Activated naive CD4-positive, alpha-beta T cell treated with anti-CD3 and anti-CD28 coated beads, Interleukin-2, amount 10 ng/mL, durations not matched to agents 7 days and 5 days (primary cell): ENCODE data around the gene AGPAT4.

ENCODE experiments used
- CTCF ChIA-PET: fragments of 350-600 bp; sonication (Branson Sonifier 250); formaldehyde crosslinking; loops from one replicate; lab custom pipeline; 2021; ENCODE audit warnings: antibody characterized with exemption; lab: Charles Lee
- DNase-seq: peaks from one replicate; pipeline ENCODE4 v3.0.0-alpha.2; 2020
- H3K27ac Mint-ChIP-seq: one replicate; pipeline ENCODE4 v1.8.0; 2021; ENCODE audit warnings: mild to moderate bottlenecking, moderate library complexity, mixed read lengths
- H3K27me3 Mint-ChIP-seq: one replicate; pipeline ENCODE4 v1.8.0; 2021; ENCODE audit warnings: mild to moderate bottlenecking, mixed read lengths
- H3K36me3 Mint-ChIP-seq: one replicate; pipeline ENCODE4 v1.8.0; 2021; ENCODE audit warnings: mixed read lengths
- H3K4me1 Mint-ChIP-seq: one replicate; pipeline ENCODE4 v1.8.0; 2021; ENCODE audit warnings: mixed read lengths
- H3K4me3 Mint-ChIP-seq: one replicate; pipeline ENCODE4 v1.8.0; 2021; ENCODE audit warnings: mild to moderate bottlenecking, moderate library complexity, mixed read lengths
- H3K9me3 Mint-ChIP-seq: one replicate; pipeline ENCODE4 v1.8.0; 2021; ENCODE audit warnings: mixed read lengths

The AGPAT4 gene

DNA sequence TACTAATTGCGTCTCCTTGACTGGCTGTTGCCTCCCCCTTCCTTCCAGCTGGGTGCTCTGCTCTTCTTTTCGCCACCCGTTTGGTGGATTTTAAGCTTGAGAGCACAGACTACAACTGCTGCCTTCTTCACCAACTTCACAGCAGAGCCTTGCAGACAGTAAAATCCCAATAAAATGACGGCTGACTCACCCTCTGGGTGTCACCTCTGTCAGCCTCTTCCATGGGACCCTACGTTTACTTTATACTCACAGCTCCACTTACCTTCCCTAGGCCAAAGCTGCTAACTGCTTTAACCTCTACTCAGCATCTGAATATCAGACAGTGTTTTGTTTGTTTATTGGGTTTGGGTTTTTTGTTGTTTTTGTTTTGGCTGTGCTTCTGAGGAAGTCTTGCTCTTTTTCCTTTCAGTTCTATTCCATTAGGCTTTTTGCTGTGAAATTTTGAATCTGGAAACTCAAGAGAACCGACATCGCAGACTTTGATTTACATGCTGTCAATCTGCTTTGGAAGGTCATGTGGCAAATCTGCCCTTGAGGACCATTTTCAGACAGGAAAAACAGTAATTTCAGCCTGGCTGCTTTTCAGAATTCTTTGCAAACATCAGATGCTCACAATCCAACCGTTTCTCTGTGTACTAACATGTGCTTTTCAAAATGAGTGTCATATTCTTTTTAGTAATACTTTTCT, 2.4 kb downstream of the AGPAT4 start:
- no peaks in the 10 kb centered on the region for H3K9me3 Mint-ChIP-seq
- H3K4me3 Mint-ChIP-seq, result no peak overlapping the region
- no peak for DNase-seq
- no peak overlapping the region for H3K27ac Mint-ChIP-seq
- peaks cover 25% of the 10 kb centered on the region for H3K4me1 Mint-ChIP-seq
- H3K27me3 Mint-ChIP-seq, result peaks cover 20% of the 10 kb centered on the region
- H3K36me3 Mint-ChIP-seq, result peaks cover 3% of the 10 kb centered on the region
- CTCF ChIA-PET, result no interaction called here

DNA sequence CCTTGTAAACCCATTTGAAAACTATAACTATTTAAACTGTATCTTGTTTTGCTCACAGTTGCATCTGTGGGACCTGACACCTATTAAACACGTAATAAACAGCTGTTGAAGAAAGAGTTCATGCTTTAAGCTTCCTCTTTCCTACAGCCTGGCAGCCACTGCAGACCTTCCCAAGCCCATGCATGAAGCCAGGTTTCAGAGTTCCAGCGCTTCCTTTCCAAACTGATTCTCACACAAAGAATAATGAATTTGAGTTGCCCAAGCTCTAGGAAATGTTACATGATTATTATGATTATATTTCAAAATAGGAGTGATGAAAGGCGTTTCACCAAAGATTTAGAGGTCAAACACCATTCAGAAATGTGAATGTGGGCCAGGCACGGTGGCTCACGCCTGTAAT, 3.7 kb downstream of the AGPAT4 start:
- no peak for DNase-seq
- Mint-ChIP-seq H3K27ac (no peak overlapping the region), H3K27me3 (peaks cover 11% of the 10 kb centered on the region), H3K36me3 (peaks cover 3% of the 10 kb centered on the region), H3K9me3 (no peaks in the 10 kb centered on the region), H3K4me3 (no peak overlapping the region), H3K4me1 (peaks cover 25% of the 10 kb centered on the region)
- CTCF ChIA-PET, result no interaction called here

DNA sequence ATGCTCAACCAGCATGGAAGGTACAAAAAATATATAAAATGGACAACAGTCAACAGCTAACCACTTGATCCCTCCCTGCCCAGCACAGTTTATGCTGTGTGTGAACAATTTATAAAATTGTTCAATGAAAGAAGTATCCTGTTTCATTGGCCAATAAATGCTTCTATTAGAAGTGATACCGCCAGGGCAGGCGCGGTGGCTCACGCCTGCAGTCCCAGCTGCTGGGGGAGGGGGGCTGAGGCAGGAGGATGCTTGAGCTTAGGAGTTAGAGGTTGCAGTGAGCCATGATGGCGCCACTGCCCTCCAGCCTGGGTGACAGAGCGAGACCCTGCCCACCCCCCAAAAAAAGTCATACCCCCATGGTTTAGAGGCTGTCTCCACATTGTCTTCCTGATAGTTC, 4.6 kb downstream of the AGPAT4 start:
- Mint-ChIP-seq H3K36me3 (peaks cover 3% of the 10 kb centered on the region), H3K4me3 (no peak overlapping the region), H3K27ac (no peak overlapping the region), H3K4me1 (peaks cover 18% of the 10 kb centered on the region), H3K9me3 (no peaks in the 10 kb centered on the region), H3K27me3 (peaks cover 8% of the 10 kb centered on the region)
- DNase-seq, result no peak
- CTCF ChIA-PET, result no interaction called here

DNA sequence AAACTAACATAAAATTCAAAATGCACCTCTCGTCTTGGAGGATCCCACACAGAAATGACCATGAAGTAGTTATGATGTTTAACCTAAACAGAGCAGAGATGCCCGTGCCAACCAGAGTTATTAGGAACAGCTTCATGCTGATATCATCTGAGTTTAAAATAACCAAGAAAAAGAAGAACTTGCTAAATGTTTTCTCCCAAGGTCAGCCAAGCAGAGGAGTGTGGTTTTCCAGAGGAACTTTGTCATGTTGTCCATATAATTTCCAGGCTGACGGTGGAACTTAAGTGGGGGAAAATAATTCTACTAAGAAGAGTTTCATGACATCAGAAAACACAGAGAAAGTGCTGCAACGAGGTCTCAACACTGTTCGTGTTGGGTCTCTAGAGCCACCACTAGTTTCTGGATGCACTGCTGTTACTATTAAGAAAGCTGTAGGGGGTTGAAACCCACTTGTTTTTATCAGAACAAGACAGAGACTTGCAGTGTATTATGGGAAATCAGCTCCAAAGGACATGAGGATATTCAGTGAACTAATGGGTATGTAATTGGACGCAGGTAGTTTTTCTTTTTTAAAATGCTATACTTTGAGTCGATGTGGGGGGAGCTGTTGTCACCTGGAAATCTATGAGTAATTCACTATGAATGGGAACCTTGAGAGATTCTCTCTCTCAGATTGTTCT, 5.2 kb downstream of the AGPAT4 start:
- no peak for DNase-seq
- peaks cover 13% of the 10 kb centered on the region for H3K4me1 Mint-ChIP-seq
- CTCF ChIA-PET, result no interaction called here

DNA sequence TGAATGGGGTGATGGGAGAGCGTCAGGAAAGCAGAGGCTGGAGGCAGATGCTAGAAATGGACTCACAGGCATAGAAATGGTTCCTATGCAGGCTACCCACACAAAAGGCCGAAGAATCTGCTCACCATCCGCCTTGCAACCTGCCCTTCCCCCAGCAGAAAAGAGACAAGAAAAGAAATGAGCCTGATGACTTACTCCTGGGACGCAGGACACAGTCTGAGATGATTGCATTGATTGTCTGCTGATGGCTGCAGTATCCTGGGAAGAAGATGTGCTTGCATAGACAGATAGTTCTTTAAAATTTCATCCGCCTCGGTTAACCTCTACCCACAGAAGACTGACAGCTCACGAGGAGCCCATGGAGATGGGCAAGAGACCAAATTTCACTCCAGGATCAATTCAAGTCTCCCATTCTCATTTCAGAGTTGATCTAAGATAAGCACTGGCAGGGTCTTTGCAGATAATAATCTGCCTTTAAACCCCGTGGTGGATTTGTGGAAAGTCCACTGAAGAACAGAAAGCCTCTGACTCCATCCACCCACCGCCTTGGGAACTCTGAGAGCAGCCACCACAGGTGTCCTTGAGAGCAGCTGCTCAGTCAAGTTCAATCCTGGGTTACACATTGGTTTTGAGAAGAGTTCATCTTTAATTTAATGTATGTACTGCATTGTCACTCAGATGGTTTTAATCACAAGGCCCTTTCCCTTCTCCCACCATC, 7.2 kb downstream of the AGPAT4 start:
- Mint-ChIP-seq H3K4me3 (no peak overlapping the region), H3K36me3 (peaks cover 3% of the 10 kb centered on the region), H3K4me1 (no peaks in the 10 kb centered on the region), H3K27ac (no peak overlapping the region), H3K27me3 (no peaks in the 10 kb centered on the region), H3K9me3 (no peaks in the 10 kb centered on the region)
- no peak for DNase-seq
- CTCF ChIA-PET, result no interaction called here

More for the DNA sequence above, 5.2 kb downstream of the AGPAT4 start:
- Mint-ChIP-seq H3K4me3 (no peak overlapping the region), H3K36me3 (peaks cover 3% of the 10 kb centered on the region), H3K9me3 (no peaks in the 10 kb centered on the region), H3K27ac (no peak overlapping the region), H3K27me3 (peaks cover 4% of the 10 kb centered on the region)

DNA sequence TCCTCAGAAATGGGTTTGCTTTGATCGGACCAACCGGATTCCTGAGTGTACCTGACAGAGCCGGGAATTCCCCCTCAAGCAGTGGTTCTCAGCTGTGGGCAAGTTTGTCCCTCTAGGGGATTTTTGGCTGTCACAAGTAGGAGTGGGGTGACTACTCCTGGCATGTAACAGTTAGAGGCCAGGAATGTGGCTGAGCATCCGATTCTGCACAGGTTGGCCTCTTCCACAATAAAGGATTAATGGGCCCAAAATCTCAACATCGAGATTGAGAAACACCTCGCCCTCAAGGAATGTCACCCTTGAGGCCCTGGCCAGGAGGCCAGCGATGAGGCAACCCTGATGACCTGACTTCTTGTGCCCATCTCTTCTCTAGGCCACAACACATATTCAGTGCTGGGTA, 7.9 kb downstream of the AGPAT4 start:
- Mint-ChIP-seq H3K27me3 (no peaks in the 10 kb centered on the region), H3K36me3 (peaks cover 3% of the 10 kb centered on the region), H3K9me3 (no peaks in the 10 kb centered on the region), H3K4me1 (no peaks in the 10 kb centered on the region), H3K27ac (no peak overlapping the region), H3K4me3 (no peak overlapping the region)
- CTCF ChIA-PET, result no interaction called here
- DNase-seq, result no peak

DNA sequence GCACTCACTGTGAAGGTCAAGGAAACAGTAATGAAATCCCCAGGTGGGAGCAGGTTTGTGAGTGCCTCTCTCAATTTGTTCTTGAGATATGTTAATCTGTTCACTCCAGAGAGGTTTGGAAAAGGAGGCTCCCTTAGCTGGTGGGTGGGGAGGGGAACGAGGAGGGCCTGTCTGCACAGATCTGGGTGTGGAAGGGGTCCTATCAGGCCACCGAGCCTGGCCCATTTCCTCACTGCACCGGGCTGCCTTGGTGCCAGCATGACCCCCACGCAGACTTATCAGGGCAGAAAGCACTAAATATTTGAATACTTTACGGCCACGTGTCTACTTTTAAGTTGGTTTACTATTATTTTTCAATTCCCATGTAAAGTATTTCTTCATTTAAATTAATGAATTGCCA, 8.3 kb downstream of the AGPAT4 start:
- CTCF ChIA-PET, result no interaction called here
- no peaks in the 10 kb centered on the region for H3K9me3 Mint-ChIP-seq
- H3K36me3 Mint-ChIP-seq, result peaks cover 3% of the 10 kb centered on the region
- no peaks in the 10 kb centered on the region for H3K27me3 Mint-ChIP-seq
- H3K4me3 Mint-ChIP-seq, result no peak overlapping the region
- no peak for DNase-seq
- no peaks in the 10 kb centered on the region for H3K4me1 Mint-ChIP-seq
- no peak overlapping the region for H3K27ac Mint-ChIP-seq

DNA sequence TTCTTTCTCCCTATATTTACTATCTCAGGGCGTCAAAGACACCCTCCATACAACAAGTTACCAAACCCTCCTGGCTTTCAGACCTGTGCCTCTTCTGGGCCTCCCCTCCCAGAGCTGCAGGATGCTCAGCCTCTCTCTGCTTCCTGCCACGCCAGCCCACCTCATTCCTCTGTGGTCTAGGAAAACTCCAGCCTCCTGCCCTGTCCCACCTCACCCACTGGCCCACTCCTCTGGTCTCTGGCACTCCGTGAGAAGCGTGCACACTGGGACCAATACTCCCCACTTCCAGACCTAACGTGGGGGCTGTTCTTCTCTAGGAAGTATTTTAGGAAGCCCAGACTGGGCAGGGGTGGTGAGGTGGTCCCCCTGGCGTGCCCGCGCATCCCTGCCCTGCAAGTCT, 9.7 kb downstream of the AGPAT4 start:
- Mint-ChIP-seq H3K4me1 (no peaks in the 10 kb centered on the region), H3K27me3 (no peaks in the 10 kb centered on the region), H3K4me3 (no peak overlapping the region), H3K27ac (no peak overlapping the region), H3K9me3 (no peaks in the 10 kb centered on the region), H3K36me3 (peaks cover 2% of the 10 kb centered on the region)
- no peak for DNase-seq
- CTCF ChIA-PET, result no interaction called here

DNA sequence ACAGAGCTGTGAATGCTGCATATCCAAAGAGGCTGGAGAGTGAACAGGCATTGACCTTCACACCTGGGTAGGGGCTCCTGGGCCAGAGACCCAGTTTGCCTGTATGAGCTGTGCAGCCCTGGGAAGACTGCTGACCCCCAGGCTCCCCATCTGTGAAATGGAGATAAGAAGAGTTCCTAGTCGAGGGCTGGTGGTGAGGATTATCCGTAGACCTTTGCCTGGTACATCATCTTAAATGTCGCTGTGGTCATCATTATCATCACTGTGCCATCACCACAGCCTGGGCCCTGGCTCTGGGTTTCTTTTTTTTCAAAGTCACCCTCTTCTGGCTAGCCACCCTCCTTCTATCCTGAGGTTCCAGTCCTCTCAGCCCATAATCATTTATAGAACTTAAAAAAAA, 12.0 kb downstream of the AGPAT4 start:
- Mint-ChIP-seq H3K4me3 (no peak overlapping the region), H3K9me3 (no peaks in the 10 kb centered on the region), H3K36me3 (no peaks in the 10 kb centered on the region), H3K27ac (no peak overlapping the region), H3K27me3 (no peaks in the 10 kb centered on the region), H3K4me1 (no peaks in the 10 kb centered on the region)
- no peak for DNase-seq
- CTCF ChIA-PET, result interaction anchor here (1.1 to 1.2 kb wide), 2 partner anchors 35 to 92 kb away, joined by 3 read pairs; no protein-coding TSS in a partner anchor

DNA sequence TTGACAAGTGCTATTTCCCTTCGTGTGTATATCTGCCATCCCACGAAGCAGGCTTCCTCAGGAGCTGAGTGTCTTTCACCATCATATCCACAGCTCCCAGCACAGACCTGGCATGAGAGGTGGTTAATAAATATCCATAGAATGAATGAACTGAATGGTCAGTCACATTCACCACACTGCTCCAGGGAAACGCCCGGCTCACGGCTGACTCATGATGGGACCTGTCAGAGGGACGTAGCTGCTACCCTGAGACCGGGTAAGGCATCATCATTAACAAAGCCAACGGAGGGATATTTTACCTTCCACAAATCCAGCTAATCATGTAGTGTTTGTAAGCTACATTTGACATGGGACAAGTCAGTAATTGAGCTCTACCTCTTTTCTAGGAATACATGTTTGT, 12.5 kb downstream of the AGPAT4 start:
- H3K36me3 Mint-ChIP-seq, result no peaks in the 10 kb centered on the region
- H3K27ac Mint-ChIP-seq, result no peak overlapping the region
- no peaks in the 10 kb centered on the region for H3K4me1 Mint-ChIP-seq
- CTCF ChIA-PET, result interaction anchor here (1.1 to 1.2 kb wide), 2 partner anchors 35 to 92 kb away, joined by 3 read pairs; no protein-coding TSS in a partner anchor
- H3K4me3 Mint-ChIP-seq, result no peak overlapping the region
- DNase-seq, result no peak
- H3K27me3 Mint-ChIP-seq, result no peaks in the 10 kb centered on the region
- no peaks in the 10 kb centered on the region for H3K9me3 Mint-ChIP-seq

DNA sequence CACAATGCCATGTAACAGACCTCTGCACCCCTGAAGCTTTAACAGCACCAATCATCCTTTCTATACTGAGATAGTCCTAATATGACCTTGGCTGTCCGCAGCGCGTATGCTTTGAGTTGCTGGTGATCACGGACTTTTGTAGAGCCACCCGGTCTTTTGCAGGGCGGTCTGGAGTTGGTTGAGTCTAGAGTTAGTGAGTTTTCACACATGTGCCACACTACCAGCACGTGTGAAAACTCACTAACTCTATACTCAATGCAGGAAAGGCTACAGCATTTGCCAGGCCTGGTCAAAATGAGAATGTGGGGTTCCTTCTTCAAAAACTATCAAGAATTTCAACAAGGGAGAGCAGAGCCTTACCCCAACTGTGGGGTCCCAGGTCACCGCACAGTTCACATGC, 14.6 kb downstream of the AGPAT4 start:
- no peak overlapping the region for H3K4me3 Mint-ChIP-seq
- H3K9me3 Mint-ChIP-seq, result no peaks in the 10 kb centered on the region
- CTCF ChIA-PET, result no interaction called here
- no peaks in the 10 kb centered on the region for H3K27me3 Mint-ChIP-seq
- H3K4me1 Mint-ChIP-seq, result no peaks in the 10 kb centered on the region
- DNase-seq, result no peak
- H3K27ac Mint-ChIP-seq, result no peak overlapping the region
- no peaks in the 10 kb centered on the region for H3K36me3 Mint-ChIP-seq

DNA sequence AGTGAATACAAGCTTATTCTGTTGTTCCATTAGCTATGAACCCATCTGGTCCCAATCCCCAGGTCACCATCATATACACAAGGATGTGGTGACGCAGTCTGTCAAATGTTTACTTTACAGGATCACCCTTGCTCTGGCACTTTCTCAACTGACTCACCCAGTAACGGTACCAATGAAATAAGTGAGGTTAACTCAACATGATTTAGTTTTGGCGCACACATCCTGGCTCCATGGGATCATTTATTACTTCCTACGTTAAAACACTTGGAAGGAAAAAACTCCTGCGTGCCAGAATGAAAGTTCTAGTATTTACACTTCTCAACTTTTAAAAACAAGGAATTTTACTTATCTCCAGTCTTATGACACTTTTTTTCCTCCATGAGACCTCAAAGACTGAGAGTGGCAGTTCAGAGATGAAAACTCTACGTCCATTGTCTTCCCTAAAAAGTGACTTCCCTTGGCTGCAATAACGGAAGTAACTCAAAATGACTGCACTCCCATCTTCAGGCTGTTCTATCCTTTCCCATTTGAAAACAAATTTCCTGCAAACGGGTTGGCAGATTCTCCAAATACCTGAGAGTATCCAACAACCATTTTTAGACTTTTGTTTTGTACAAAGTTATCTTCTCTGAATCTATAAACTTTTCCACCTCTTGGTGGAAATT, 15.9 kb downstream of the AGPAT4 start:
- no peaks in the 10 kb centered on the region for H3K36me3 Mint-ChIP-seq
- no peak overlapping the region for H3K4me3 Mint-ChIP-seq
- no peaks in the 10 kb centered on the region for H3K27me3 Mint-ChIP-seq
- DNase-seq, result no peak
- CTCF ChIA-PET, result no interaction called here
- no peaks in the 10 kb centered on the region for H3K4me1 Mint-ChIP-seq
- H3K27ac Mint-ChIP-seq, result no peak overlapping the region
- no peaks in the 10 kb centered on the region for H3K9me3 Mint-ChIP-seq

DNA sequence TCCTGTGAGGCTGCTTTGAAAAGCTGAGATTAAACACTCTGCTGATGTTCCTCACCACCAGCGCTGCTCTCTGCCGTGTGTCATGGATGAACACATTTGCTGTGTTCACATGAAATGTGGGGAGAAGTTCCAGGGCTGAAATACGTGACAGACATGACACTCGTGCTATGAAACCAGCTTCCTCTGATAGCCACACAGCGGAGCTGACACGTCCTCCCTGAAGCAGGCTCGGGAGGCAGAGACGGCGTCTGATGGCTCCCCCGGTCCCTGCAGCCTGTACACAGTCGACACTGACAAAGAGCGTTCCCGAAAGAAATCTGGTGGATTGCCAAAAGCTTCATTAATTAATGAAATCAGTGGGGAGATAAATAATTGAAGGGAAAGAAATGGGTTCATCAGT, 17.5 kb downstream of the AGPAT4 start:
- H3K4me3 Mint-ChIP-seq, result no peak overlapping the region
- CTCF ChIA-PET, result no interaction called here
- H3K27ac Mint-ChIP-seq, result no peak overlapping the region
- H3K4me1 Mint-ChIP-seq, result no peaks in the 10 kb centered on the region
- no peaks in the 10 kb centered on the region for H3K9me3 Mint-ChIP-seq
- H3K36me3 Mint-ChIP-seq, result no peaks in the 10 kb centered on the region
- no peak for DNase-seq
- H3K27me3 Mint-ChIP-seq, result no peaks in the 10 kb centered on the region

DNA sequence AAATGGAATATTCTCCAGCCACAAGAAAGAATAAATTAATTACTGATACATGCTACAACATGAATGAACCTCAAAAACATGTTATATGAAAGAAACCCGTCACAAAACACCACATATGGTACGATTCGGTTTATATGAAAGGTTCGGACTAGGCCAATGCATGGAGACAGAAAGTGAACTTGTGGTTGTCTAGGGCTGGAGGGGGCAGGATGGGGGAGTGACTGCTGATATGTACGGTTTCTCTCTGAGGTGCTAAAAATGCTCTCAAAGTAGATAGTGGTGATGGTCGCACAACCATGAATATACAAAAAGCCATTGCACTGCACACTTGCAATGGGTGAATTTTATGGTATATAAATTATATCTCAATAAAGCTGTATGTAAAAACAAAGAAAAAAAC, 18.3 kb downstream of the AGPAT4 start:
- Mint-ChIP-seq H3K4me1 (no peaks in the 10 kb centered on the region), H3K4me3 (no peak overlapping the region), H3K27me3 (no peaks in the 10 kb centered on the region), H3K27ac (no peak overlapping the region), H3K9me3 (no peaks in the 10 kb centered on the region), H3K36me3 (no peaks in the 10 kb centered on the region)
- CTCF ChIA-PET, result interaction anchor here (0.6 kb wide), 1 partner anchor 12 kb away, joined by 4 read pairs; no protein-coding TSS in a partner anchor
- no peak for DNase-seq
